T-cell (primary cell): Measurements from ENCODE around the gene UNC5A. TPM values are rescaled to one million over a fixed set of nuclear protein-coding genes. Genes with fewer than 3 reads are reported as not detected.

Experiments used
- ATAC-seq, 4 experiments: fragments of 200-7000 bp in 3 of 4; fragments of 150-1000 bp in 1 of 4; cut with Tn5 transposase; replicated peaks in 1 of 4; 1 replicate in 3 of 4; 2 replicates in 1 of 4; pipeline ENCODE4 v1.10.0; 2021; ENCODE audit warnings: moderate library complexity in 3 of 4, mild to moderate bottlenecking in 2 of 4, moderate number of reproducible peaks in 1 of 4
- CTCF ChIA-PET, 2 donors: fragments of 300-600 bp; sonication (Branson Sonifier 250); formaldehyde crosslinking; loops; one replicate each; lab custom pipeline; 2022; ENCODE audit warnings: antibody characterized with exemption in 2 of 2; lab: Charles Lee
- POLR2A ChIA-PET, 2 donors: fragments of 300-600 bp; sonication (Branson Sonifier 250); formaldehyde crosslinking; loops; one replicate each; lab custom pipeline; 2022; ENCODE audit warnings: antibody characterized with exemption in 2 of 2; lab: Charles Lee
- DNase-seq, 35 experiments: peaks; one replicate each; pipeline versions ENCODE4 v3.0.0 to v3.0.0-alpha.2; 2013 to 2023
- H3K27ac ChIP-seq: one replicate; pipeline ENCODE4 v1.5.1; 2013; ENCODE audit warnings: low read length
- H3K27me3 ChIP-seq, 2 experiments: replicated peaks in 1 of 2; 1 replicate in 1 of 2; 2 replicates in 1 of 2; pipeline versions ENCODE4 v1.6.1 to v1.7.0; 2013; ENCODE audit warnings: low read length in 1 of 2, mixed read lengths in 1 of 2; ENCODE audit not compliant: control insufficient read depth in 2 of 2, insufficient read depth in 2 of 2; ENCODE audit errors: extremely low read depth in 1 of 2
- H3K36me3 ChIP-seq, 2 donors: 1 replicate in 1 of 2; 2 replicates in 1 of 2; pipeline versions ENCODE4 v1.6.1 to v1.7.0; 2013; ENCODE audit warnings: low read length in 1 of 2; ENCODE audit not compliant: control insufficient read depth in 2 of 2, insufficient read depth in 1 of 2; ENCODE audit errors: extremely low read depth in 1 of 2
- H3K4me1 ChIP-seq, 2 experiments: 1 replicate in 1 of 2; 2 replicates in 1 of 2; pipeline versions ENCODE4 v1.6.1 to v1.7.0; 2013; ENCODE audit warnings: low read length in 2 of 2, mixed read lengths in 1 of 2; ENCODE audit not compliant: insufficient read depth in 2 of 2, control insufficient read depth in 1 of 2; ENCODE audit errors: extremely low read depth in 1 of 2
- H3K4me3 ChIP-seq, 2 donors: 1 replicate in 1 of 2; 2 replicates in 1 of 2; pipeline versions ENCODE4 v1.5.1 to v1.7.0; 2013; ENCODE audit warnings: mild to moderate bottlenecking in 2 of 2, low read length in 1 of 2, moderate library complexity in 1 of 2; ENCODE audit not compliant: control insufficient read depth in 1 of 2; ENCODE audit errors: extremely low read depth in 1 of 2
- H3K9me3 ChIP-seq: 2 replicates; pipeline ENCODE4 v1.7.0; 2013
- H3K27ac Mint-ChIP-seq, 2 donors: one replicate each; pipeline ENCODE4 v1.8.0; 2020 to 2021; ENCODE audit warnings: mild to moderate bottlenecking in 2 of 2, mixed read lengths in 2 of 2
- H3K27me3 Mint-ChIP-seq, 2 donors: one replicate each; pipeline ENCODE4 v1.8.0; 2021 to 2022; ENCODE audit warnings: mixed read lengths in 2 of 2
- H3K36me3 Mint-ChIP-seq: one replicate; pipeline ENCODE4 v1.8.0; 2021; ENCODE audit warnings: mixed read lengths
- H3K4me1 Mint-ChIP-seq, 3 donors: one replicate each; pipeline ENCODE4 v1.8.0; 2020 to 2022; ENCODE audit warnings: mixed read lengths in 3 of 3, mild to moderate bottlenecking in 1 of 3
- H3K4me3 Mint-ChIP-seq, 3 donors: one replicate each; pipeline ENCODE4 v1.8.0; 2020 to 2022; ENCODE audit warnings: mild to moderate bottlenecking in 3 of 3, mixed read lengths in 3 of 3, moderate library complexity in 3 of 3
- H3K9me3 Mint-ChIP-seq, 3 donors: one replicate each; pipeline ENCODE4 v1.8.0; 2020 to 2022; ENCODE audit warnings: mixed read lengths in 3 of 3
- WGBS: methylation state at CpG from one replicate; pipeline ENCODE4 v1.1.5; 2013; ENCODE audit warnings: missing lambda C conversion rate; ENCODE audit not compliant: insufficient coverage; 5-methylcytosine and 5-hydroxymethylcytosine counted together
- total RNA-seq, 35 experiments: library from RNA in 6 of 35; stranded (reverse) in 6 of 35; fragments of 120-200 nt in 1 of 35; gene quantifications; one replicate each; pipeline versions ENCODE4 v1.2.1 to v1.2.4 and lab custom pipeline; 2013 to 2026

The UNC5A gene
- total RNA-seq, 5 donors from 2014 or later (not counting 1 experiment from before 2014, with no cell fraction given) = not detected

DNA sequence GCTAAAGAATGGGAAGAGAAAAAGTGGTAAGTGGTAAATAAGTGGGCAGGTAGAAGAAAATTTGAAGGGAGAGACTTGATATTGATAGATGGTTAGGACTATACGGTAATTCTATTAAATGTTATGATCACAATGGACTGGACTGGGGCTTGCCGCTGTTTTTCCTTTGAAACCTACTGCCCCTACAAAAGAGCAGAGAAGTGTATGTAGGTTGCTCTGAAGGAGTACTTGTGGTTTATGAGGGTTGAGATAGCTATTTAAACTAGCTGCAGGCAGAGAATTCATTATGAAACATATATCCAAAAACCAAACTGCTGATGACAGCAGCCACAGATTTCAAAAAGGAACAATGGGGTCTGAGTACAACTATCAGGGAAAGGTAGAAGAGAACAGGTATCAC lies 105.5 kb downstream of the UNC5A start:
- ATAC-seq = no peak
- H3K36me3 ChIP-seq = peaks cover 6 to 37% of the 10 kb centered on the region in 2 donors
- H3K4me3 Mint-ChIP-seq = no peak overlapping the region
- H3K4me3 ChIP-seq = no peak overlapping the region
- peaks cover 31% of the 10 kb centered on the region for H3K36me3 Mint-ChIP-seq
- POLR2A ChIA-PET = interaction anchor here in 1 of 2 donors (0.6 kb wide), 1 partner anchor 602 kb away, joined by 3 read pairs; no protein-coding TSS in a partner anchor
- no peak overlapping the region for H3K27ac ChIP-seq
- CTCF ChIA-PET = interaction anchor here (0.7 kb wide), 2 partner anchors 31 to 1143 kb away, joined by 3 to 6 read pairs; no protein-coding TSS in a partner anchor
- no peak for DNase-seq
- no peaks in the 10 kb centered on the region for H3K9me3 Mint-ChIP-seq
- peaks cover 0 to 24% (median 2%) of the 10 kb centered on the region in 3 donors for H3K4me1 Mint-ChIP-seq
- no peaks in the 10 kb centered on the region for H3K27me3 ChIP-seq
- no peaks in the 10 kb centered on the region for H3K4me1 ChIP-seq
- no CpG with 5 or more reads among the region's 2 CpGs for WGBS
- H3K9me3 ChIP-seq = no peaks in the 10 kb centered on the region
- H3K27me3 Mint-ChIP-seq = no peaks in the 10 kb centered on the region
- H3K27ac Mint-ChIP-seq = no peak overlapping the region

DNA sequence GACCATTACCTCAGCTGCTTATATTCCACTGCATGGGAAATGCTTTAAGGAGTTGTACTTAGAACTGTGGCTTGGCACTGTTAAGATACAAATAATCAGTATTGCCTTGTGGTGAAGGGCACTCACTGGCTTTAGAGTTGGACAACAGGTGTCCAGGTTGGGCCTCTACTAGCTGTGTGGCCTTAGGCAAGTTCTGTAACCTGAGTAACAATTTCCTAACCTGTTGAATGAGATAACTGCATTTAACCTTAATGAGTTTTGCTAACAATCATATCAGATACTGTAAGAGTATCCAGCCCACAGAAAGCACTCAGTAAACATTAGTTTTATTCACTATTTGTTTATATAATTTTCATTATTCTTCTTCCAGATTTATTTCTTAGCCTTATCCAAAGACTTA lies 106.0 kb downstream of the UNC5A start:
- H3K36me3 ChIP-seq = peaks cover 6 to 33% of the 10 kb centered on the region in 2 donors
- ATAC-seq (no peak), DNase-seq (no peak)
- ChIA-PET CTCF (interaction anchor here (0.7 kb wide), 2 partner anchors 30 to 1143 kb away, joined by 3 to 6 read pairs; no protein-coding TSS in a partner anchor), POLR2A (interaction anchor here in 1 of 2 donors (0.6 kb wide), 1 partner anchor 602 kb away, joined by 3 read pairs; no protein-coding TSS in a partner anchor)
- no peaks in the 10 kb centered on the region for H3K9me3 ChIP-seq
- Mint-ChIP-seq H3K27me3 (no peaks in the 10 kb centered on the region), H3K4me3 (no peak overlapping the region), H3K4me1 (peaks cover 0 to 24% (median 2%) of the 10 kb centered on the region in 3 donors), H3K36me3 (peaks cover 33% of the 10 kb centered on the region), H3K9me3 (no peaks in the 10 kb centered on the region), H3K27ac (no peak overlapping the region)
- H3K27me3 ChIP-seq = no peaks in the 10 kb centered on the region
- no peak overlapping the region for H3K4me3 ChIP-seq
- no peak overlapping the region for H3K27ac ChIP-seq
- H3K4me1 ChIP-seq = no peaks in the 10 kb centered on the region

DNA sequence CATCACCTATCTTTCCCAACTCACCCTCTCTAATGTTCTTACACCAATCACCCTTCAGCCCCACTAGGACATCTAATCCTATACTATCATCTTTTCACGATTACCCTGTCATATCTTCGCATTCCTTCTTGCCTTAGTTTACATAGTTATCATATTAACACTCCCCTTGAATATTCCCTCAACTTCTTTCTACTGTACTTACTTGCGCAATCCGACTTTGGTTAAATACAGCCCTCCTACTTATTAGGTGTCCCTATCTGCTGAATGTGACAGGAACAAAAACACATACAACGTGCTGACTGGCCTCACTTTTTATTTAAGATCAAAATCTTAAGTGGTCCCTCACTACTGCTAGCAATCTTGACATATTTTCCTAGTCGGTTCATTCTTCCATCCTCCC lies 108.3 kb downstream of the UNC5A start:
- ChIA-PET POLR2A (no interaction called here), CTCF (no interaction called here)
- Mint-ChIP-seq H3K27ac (no peak overlapping the region), H3K27me3 (no peaks in the 10 kb centered on the region), H3K4me1 (peaks cover 2 to 34% (median 4%) of the 10 kb centered on the region in 3 donors), H3K4me3 (no peak overlapping the region), H3K36me3 (peaks cover 39% of the 10 kb centered on the region), H3K9me3 (no peaks in the 10 kb centered on the region)
- H3K27ac ChIP-seq = no peak overlapping the region
- no peaks in the 10 kb centered on the region for H3K27me3 ChIP-seq
- WGBS = 98% methylated on average over 5 of the region's 6 CpGs
- no peaks in the 10 kb centered on the region for H3K9me3 ChIP-seq
- DNase-seq (no peak), ATAC-seq (no peak)
- no peak overlapping the region for H3K4me3 ChIP-seq
- H3K36me3 ChIP-seq = peaks cover 5 to 23% of the 10 kb centered on the region in 2 donors
- H3K4me1 ChIP-seq = no peaks in the 10 kb centered on the region

DNA sequence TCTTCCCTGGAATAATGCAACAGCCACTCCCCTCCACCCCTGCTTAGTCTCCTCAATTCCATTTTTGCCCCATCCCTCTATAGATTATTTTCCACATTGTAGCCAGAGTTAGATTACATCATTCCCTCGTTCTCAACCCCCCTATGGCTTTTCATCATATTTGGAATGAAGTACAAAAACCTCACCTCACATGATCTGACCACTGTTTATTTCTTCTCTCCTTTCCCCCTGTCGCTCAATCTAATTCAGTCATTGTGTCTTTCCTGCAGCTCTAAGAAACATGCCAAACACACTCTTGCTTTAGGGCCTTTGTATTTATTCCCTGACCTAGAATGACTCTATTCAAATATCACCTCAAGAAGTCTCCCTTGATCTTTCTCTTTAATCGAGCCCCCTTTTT lies 111.4 kb downstream of the UNC5A start:
- DNase-seq = no peak

DNA sequence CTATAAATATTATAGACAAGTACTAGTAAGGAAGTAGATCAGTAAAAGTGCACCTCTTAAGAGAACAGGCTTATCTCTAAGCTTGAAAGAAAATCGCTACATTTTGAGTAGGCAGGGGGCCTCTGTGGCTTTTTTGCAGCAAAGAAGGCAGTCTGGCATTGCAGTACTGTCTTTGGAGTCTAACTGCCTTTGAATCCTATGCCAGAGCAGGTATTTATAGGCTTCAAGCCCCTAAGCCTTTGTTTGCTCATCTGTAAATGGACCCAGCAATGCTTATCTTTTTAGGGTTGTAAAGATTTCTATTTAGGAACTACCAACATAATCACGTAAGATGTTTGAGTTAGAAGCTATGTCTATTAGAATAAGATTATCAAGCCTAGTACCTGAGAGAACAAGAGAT lies 112.5 kb downstream of the UNC5A start:
- H3K27ac Mint-ChIP-seq = no peak overlapping the region

More for the DNA sequence above, 111.4 kb downstream of the UNC5A start:
- H3K4me3 ChIP-seq = no peak overlapping the region
- no peak overlapping the region for H3K4me3 Mint-ChIP-seq
- CTCF ChIA-PET = interaction anchor here in 1 of 2 donors (0.6 kb wide), 1 partner anchor 107 kb away, joined by 3 read pairs; no protein-coding TSS in a partner anchor
- WGBS = 100% methylated on average over 2 of the region's 3 CpGs
- no peaks in the 10 kb centered on the region for H3K4me1 ChIP-seq
- peaks cover 2 to 31% (median 6%) of the 10 kb centered on the region in 3 donors for H3K4me1 Mint-ChIP-seq
- no peak overlapping the region for H3K27ac Mint-ChIP-seq
- H3K36me3 ChIP-seq = peaks cover 7 to 16% of the 10 kb centered on the region in 2 donors
- no peaks in the 10 kb centered on the region for H3K9me3 ChIP-seq
- no peak overlapping the region for H3K27ac ChIP-seq
- no peaks in the 10 kb centered on the region for H3K27me3 ChIP-seq
- POLR2A ChIA-PET = no interaction called here
- no peaks in the 10 kb centered on the region for H3K27me3 Mint-ChIP-seq
- H3K9me3 Mint-ChIP-seq = no peaks in the 10 kb centered on the region
- peaks cover 41% of the 10 kb centered on the region for H3K36me3 Mint-ChIP-seq
- ATAC-seq = no peak

DNA sequence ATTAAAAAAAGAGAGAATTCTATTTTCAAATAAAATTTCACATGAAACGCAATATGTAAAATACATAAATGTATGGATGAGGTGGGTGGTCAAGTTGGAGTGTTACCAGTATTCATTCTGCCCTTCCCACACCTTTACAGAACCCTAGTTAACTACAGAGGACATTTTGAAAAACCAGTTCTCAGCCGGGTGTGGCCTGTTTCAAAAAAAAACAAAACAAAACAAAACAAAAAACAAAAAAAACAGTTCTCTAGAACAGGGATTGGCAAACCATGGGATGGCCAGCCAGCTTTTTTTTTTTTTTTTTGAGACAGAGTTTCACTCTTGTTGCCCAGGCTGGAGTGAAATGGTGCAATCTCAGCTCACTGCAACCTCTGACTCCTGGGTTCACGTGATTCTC lies 117.2 kb downstream of the UNC5A start:
- 92% methylated on average over 2 of the region's 3 CpGs for WGBS
- H3K4me3 Mint-ChIP-seq = no peak overlapping the region
- H3K4me3 ChIP-seq = no peak overlapping the region
- CTCF ChIA-PET = interaction anchor here in 1 of 2 donors (0.7 kb wide), 1 partner anchor 95 kb away, joined by 3 read pairs; no protein-coding TSS in a partner anchor
- POLR2A ChIA-PET = no interaction called here
- peaks cover 7 to 11% of the 10 kb centered on the region in 2 donors for H3K36me3 ChIP-seq
- H3K27me3 Mint-ChIP-seq = no peaks in the 10 kb centered on the region
- peaks cover 16 to 31% (median 21%) of the 10 kb centered on the region in 3 donors for H3K4me1 Mint-ChIP-seq
- ATAC-seq (no peak), DNase-seq (no peak)
- H3K36me3 Mint-ChIP-seq = peaks cover 41% of the 10 kb centered on the region
- no peak overlapping the region for H3K27ac Mint-ChIP-seq
- H3K9me3 Mint-ChIP-seq = no peaks in the 10 kb centered on the region
- H3K27me3 ChIP-seq = no peaks in the 10 kb centered on the region
- no peaks in the 10 kb centered on the region for H3K4me1 ChIP-seq
- H3K27ac ChIP-seq = no peak overlapping the region
- H3K9me3 ChIP-seq = no peaks in the 10 kb centered on the region

More for the DNA sequence above, 112.5 kb downstream of the UNC5A start:
- no peaks in the 10 kb centered on the region for H3K27me3 ChIP-seq
- Mint-ChIP-seq H3K27me3 (no peaks in the 10 kb centered on the region), H3K4me1 (peaks cover 2 to 31% (median 6%) of the 10 kb centered on the region in 3 donors), H3K9me3 (no peaks in the 10 kb centered on the region), H3K36me3 (peaks cover 41% of the 10 kb centered on the region), H3K4me3 (no peak overlapping the region)
- ATAC-seq (no peak), DNase-seq (no peak)
- no peak overlapping the region for H3K4me3 ChIP-seq
- ChIA-PET POLR2A (no interaction called here), CTCF (interaction anchor here in 1 of 2 donors (0.5 to 0.6 kb wide), 2 partner anchors 188 to 633 kb away, joined by 3 to 7 read pairs; no protein-coding TSS in a partner anchor)
- no CpG with 5 or more reads among the region's 2 CpGs for WGBS
- H3K4me1 ChIP-seq = no peaks in the 10 kb centered on the region
- H3K36me3 ChIP-seq = peaks cover 7 to 14% of the 10 kb centered on the region in 2 donors
- H3K9me3 ChIP-seq = no peaks in the 10 kb centered on the region
- no peak overlapping the region for H3K27ac ChIP-seq
